ENCODE results near the gene BLOC1S3. TPM values are rescaled to one million over a fixed set of nuclear protein-coding genes. Genes with fewer than 3 reads are reported as not detected.

BLOC1S3 gene
- total RNA-seq, 2 donors from 2014 or later, result 9.4 to 11.3 TPM

- Mint-ChIP-seq H3K27me3 (ENCODE audit: insufficient read depth) (peaks cover 43% of the 10 kb centered on the region), H3K4me3 (no peak overlapping the region), H3K27ac (no peak overlapping the region), H3K4me1 (peaks cover 10% of the 10 kb centered on the region), H3K9me3 (no peaks in the 10 kb centered on the region), H3K36me3 (ENCODE audit: low read depth) (no peaks in the 10 kb centered on the region)
- no peak for TF ChIP-seq CTCF (conservative IDR thresholded peaks at IDR 0.05)
- Histone ChIP-seq H3K27ac (ENCODE audit: low read depth, low read length) (no peak overlapping the region), H3K9me3 (ENCODE audit: control insufficient read depth, low read length) (no peaks in the 10 kb centered on the region), H3K4me1 (ENCODE audit: control insufficient read depth, insufficient read depth, low read length) (peaks cover 12% of the 10 kb centered on the region), H3K36me3 (ENCODE audit: control insufficient read depth, insufficient read depth, low read length) (no peaks in the 10 kb centered on the region), H3K9ac (ENCODE audit: extremely low read depth, low read length, poor library complexity, severe bottlenecking) (no peak overlapping the region), H3K4me3 (ENCODE audit: low read length) (no peak overlapping the region), H3K27me3 (ENCODE audit: control insufficient read depth, insufficient read depth, low read length, poor library complexity, severe bottlenecking) (no peaks in the 10 kb centered on the region)
- no peak for DNase-seq
- 93% methylated on average over 18 to 27 of the region's 27 CpGs for WGBS, 2 experiments (ENCODE audit: insufficient coverage in 1 of 2, insufficient read length in 1 of 2)
These were observed 19.9 kb upstream of the BLOC1S3 start for GRCh38 chr19:45158503-45159209.

GRCh38 chr19:45159210-45159970 is 19.2 kb upstream of the BLOC1S3 start:
- Histone ChIP-seq H3K27ac (ENCODE audit: low read depth, low read length) (no peak overlapping the region), H3K36me3 (ENCODE audit: control insufficient read depth, insufficient read depth, low read length) (no peaks in the 10 kb centered on the region), H3K4me1 (ENCODE audit: control insufficient read depth, insufficient read depth, low read length) (peaks cover 8% of the 10 kb centered on the region), H3K4me3 (ENCODE audit: low read length) (no peak overlapping the region), H3K27me3 (ENCODE audit: control insufficient read depth, insufficient read depth, low read length, poor library complexity, severe bottlenecking) (no peaks in the 10 kb centered on the region), H3K9me3 (ENCODE audit: control insufficient read depth, low read length) (no peaks in the 10 kb centered on the region), H3K9ac (ENCODE audit: extremely low read depth, low read length, poor library complexity, severe bottlenecking) (no peak overlapping the region)
- H3K4me1 Mint-ChIP-seq, result peaks cover 3% of the 10 kb centered on the region
- DNase-seq, result no peak
- no peaks in the 10 kb centered on the region for H3K9me3 Mint-ChIP-seq
- no peaks in the 10 kb centered on the region for H3K36me3 Mint-ChIP-seq (ENCODE audit: low read depth)
- peaks cover 36% of the 10 kb centered on the region for H3K27me3 Mint-ChIP-seq (ENCODE audit: insufficient read depth)
- no peak overlapping the region for H3K4me3 Mint-ChIP-seq
- no peak overlapping the region for H3K27ac Mint-ChIP-seq
- WGBS, 2 experiments (ENCODE audit: insufficient coverage in 1 of 2, insufficient read length in 1 of 2), result 89 to 94% methylated on average over 8 to 12 of the region's 12 CpGs
- no peak for TF ChIP-seq CTCF (conservative IDR thresholded peaks at IDR 0.05)

- H3K27me3 ChIP-seq (ENCODE audit: control insufficient read depth, insufficient read depth, low read length, poor library complexity, severe bottlenecking), result no peaks in the 10 kb centered on the region
- Mint-ChIP-seq H3K36me3 (ENCODE audit: low read depth) (no peaks in the 10 kb centered on the region), H3K4me3 (no peak overlapping the region), H3K9me3 (no peaks in the 10 kb centered on the region), H3K27me3 (ENCODE audit: insufficient read depth) (peaks cover 31% of the 10 kb centered on the region), H3K27ac (no peak overlapping the region), H3K4me1 (peaks cover 2% of the 10 kb centered on the region)
- peaks cover 6% of the 10 kb centered on the region for H3K4me1 ChIP-seq (ENCODE audit: control insufficient read depth, insufficient read depth, low read length)
- no peaks in the 10 kb centered on the region for H3K36me3 ChIP-seq (ENCODE audit: control insufficient read depth, insufficient read depth, low read length)
- H3K9ac ChIP-seq (ENCODE audit: extremely low read depth, low read length, poor library complexity, severe bottlenecking), result no peak overlapping the region
- H3K27ac ChIP-seq (ENCODE audit: low read depth, low read length), result no peak overlapping the region
- H3K4me3 ChIP-seq (ENCODE audit: low read length), result no peak overlapping the region
- no peaks in the 10 kb centered on the region for H3K9me3 ChIP-seq (ENCODE audit: control insufficient read depth, low read length)
- 91 to 96% methylated on average over 10 of the region's 10 CpGs for WGBS, 2 experiments (ENCODE audit: insufficient coverage in 1 of 2, insufficient read length in 1 of 2)
- DNase-seq, result no peak
- TF ChIP-seq CTCF (conservative IDR thresholded peaks at IDR 0.05), result no peak
These were observed 18.6 kb upstream of the BLOC1S3 start for GRCh38 chr19:45159971-45160324.
